ENCODE measurements around the gene DPP10. TPM values are rescaled to one million over a fixed set of nuclear protein-coding genes. Genes with fewer than 3 reads are reported as not detected.

DPP10 gene
- 1 to 10 TPM in 1 of 2 donors, under 1 TPM in 1; 0.92 to 4.1 TPM for total RNA-seq
- under 1 TPM; 0.04 to 0.05 TPM for polyA plus RNA-seq

DNA sequence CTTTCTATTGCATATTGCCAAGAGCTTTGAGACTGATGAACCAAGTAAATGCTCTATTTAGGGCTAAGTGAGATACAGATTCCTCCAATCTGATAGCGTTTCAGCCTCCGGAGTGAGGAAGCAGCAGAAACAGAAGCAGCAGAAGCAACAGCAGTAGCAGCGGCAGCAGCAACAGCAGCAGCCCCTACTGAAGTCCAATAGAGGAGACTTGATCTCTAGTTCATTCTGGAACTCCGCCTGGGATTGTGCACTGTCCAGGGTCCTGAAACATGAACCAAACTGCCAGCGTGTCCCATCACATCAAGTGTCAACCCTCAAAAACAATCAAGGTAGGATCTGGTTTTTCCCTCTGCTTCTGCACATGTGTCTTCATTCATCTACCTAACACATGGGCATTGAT, at the start of gene DPP10:
TSS of gene DPP10 (plus strand) at position 132 of the 400 bp plus-strand sequence.
- peak; percentile 35 for DNase-seq (ENCODE audit: low spot score)
- Histone ChIP-seq H3K9ac (ENCODE audit: low read depth in 1 of 2, low read length in 2 of 2) (no peak within 1 kb of the TSS), H3K36me3 (ENCODE audit: control insufficient read depth in 4 of 4, insufficient read depth in 3 of 4, low read depth in 1 of 4, low read length in 3 of 4) (no peaks in the 10 kb centered on the region), H3K27ac (ENCODE audit: low read depth in 1 of 2, low read length in 2 of 2) (no peak within 1 kb of the TSS), H3K27me3 (ENCODE audit: control insufficient read depth in 4 of 4, insufficient read depth in 4 of 4, low read length in 3 of 4) (peaks cover 0 to 3% (median 0%) of the 10 kb centered on the region in 4 donors), H3K4me3 (ENCODE audit: low read depth in 1 of 3, low read length in 3 of 3) (no peak within 1 kb of the TSS), H3K4me1 (ENCODE audit: control insufficient read depth in 4 of 4, insufficient read depth in 4 of 4, low read length in 3 of 4) (no peaks in the 10 kb centered on the region), H3K9me3 (ENCODE audit: control insufficient read depth in 4 of 4, low read length in 3 of 4) (peaks cover 0 to 6% (median under 1%) of the 10 kb centered on the region in 4 donors)
- TF ChIP-seq NR2F2 (IDR thresholded peaks at IDR 0.05) = no peak
- TF ChIP-seq, protein P1, sequence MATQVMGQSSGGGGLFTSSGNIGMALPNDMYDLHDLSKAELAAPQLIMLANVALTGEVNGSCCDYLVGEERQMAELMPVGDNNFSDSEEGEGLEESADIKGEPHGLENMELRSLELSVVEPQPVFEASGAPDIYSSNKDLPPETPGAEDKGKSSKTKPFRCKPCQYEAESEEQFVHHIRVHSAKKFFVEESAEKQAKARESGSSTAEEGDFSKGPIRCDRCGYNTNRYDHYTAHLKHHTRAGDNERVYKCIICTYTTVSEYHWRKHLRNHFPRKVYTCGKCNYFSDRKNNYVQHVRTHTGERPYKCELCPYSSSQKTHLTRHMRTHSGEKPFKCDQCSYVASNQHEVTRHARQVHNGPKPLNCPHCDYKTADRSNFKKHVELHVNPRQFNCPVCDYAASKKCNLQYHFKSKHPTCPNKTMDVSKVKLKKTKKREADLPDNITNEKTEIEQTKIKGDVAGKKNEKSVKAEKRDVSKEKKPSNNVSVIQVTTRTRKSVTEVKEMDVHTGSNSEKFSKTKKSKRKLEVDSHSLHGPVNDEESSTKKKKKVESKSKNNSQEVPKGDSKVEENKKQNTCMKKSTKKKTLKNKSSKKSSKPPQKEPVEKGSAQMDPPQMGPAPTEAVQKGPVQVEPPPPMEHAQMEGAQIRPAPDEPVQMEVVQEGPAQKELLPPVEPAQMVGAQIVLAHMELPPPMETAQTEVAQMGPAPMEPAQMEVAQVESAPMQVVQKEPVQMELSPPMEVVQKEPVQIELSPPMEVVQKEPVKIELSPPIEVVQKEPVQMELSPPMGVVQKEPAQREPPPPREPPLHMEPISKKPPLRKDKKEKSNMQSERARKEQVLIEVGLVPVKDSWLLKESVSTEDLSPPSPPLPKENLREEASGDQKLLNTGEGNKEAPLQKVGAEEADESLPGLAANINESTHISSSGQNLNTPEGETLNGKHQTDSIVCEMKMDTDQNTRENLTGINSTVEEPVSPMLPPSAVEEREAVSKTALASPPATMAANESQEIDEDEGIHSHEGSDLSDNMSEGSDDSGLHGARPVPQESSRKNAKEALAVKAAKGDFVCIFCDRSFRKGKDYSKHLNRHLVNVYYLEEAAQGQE (IDR thresholded peaks at IDR 0.05) = peak; percentile 99
- 6% methylated on average over 5 of the region's 5 CpGs for WGBS

DNA sequence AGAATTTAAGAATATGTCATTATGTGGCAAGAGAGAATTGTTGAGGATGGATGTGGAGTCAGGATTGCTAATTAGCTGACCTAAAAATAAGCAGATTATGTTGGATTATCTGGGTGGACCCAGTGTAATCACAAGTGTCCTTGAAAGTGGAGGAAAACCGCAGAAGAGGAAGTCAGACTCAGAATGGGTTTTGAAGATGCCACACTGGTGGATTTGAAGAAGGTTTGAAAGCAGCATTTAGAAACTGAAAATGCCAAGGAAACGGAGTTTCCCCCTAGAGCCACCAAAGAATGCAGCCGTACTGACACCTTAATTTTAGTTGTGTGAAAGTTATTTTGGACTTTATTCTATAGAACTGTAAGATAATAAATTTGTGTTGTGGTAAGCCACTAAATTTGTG, 41.6 kb upstream of the DPP10 start:
- Histone ChIP-seq H3K4me1 (ENCODE audit: control insufficient read depth in 4 of 4, insufficient read depth in 4 of 4, low read length in 3 of 4) (no peaks in the 10 kb centered on the region), H3K27me3 (ENCODE audit: control insufficient read depth in 4 of 4, insufficient read depth in 4 of 4, low read length in 3 of 4) (no peaks in the 10 kb centered on the region), H3K36me3 (ENCODE audit: control insufficient read depth in 4 of 4, insufficient read depth in 3 of 4, low read depth in 1 of 4, low read length in 3 of 4) (no peaks in the 10 kb centered on the region), H3K27ac (ENCODE audit: low read depth in 1 of 2, low read length in 2 of 2) (no peak overlapping the region), H3K4me3 (ENCODE audit: low read depth in 1 of 3, low read length in 3 of 3) (no peak overlapping the region), H3K9me3 (ENCODE audit: control insufficient read depth in 4 of 4, low read length in 3 of 4) (no peaks in the 10 kb centered on the region), H3K9ac (ENCODE audit: low read depth in 1 of 2, low read length in 2 of 2) (no peak overlapping the region)
- TF ChIP-seq, protein P2, sequence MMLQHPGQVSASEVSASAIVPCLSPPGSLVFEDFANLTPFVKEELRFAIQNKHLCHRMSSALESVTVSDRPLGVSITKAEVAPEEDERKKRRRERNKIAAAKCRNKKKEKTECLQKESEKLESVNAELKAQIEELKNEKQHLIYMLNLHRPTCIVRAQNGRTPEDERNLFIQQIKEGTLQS (IDR thresholded peaks at IDR 0.05) = no peak
- TF ChIP-seq, protein P1 (IDR thresholded peaks at IDR 0.05) = no peak
- TF ChIP-seq SP1 (IDR thresholded peaks at IDR 0.05) = no peak
- WGBS = 69% methylated on average over 3 of the region's 3 CpGs
- DNase-seq (ENCODE audit: low spot score) = no peak

DNA sequence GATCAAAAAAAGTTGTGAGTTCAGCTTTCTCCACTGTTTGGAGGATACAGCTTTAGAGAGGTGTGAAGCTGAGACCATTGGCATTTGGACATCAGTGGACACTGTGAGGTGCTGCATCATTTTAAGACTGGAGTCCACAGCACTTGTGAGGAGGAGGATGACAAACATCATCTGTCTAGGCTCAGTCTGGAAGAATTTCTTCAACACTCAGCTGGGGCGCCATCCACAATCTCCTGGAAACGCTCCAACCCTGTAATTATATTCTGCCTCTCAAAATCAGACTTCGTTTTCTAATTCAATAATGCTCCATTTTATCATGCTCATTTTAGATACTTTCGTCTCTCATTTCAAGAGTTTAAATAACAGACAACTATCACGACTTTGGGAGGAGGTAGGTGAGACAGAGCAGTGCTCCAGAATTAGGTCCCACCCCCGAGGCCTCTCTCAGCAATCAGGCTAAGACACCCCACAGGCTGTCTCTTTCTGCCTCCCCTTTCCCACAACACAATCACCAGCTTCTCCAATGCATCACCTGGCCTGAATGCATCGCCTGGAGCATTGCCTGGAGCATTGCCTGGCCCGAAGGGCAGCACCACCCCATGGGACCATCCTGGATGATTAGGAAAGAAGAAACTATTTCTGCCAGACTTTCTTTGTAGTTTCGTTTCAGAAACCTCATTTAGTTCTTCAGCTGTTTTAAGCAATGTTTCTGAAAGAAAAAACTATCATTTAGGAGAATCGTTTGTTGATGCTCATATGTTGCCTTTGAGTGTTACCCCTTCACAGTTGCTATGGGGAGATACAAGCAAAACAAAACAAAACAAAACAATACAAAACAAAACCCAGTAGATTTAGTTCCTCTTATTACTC, 37.0 kb upstream of the DPP10 start:
- Histone ChIP-seq H3K9ac (ENCODE audit: low read depth in 1 of 2, low read length in 2 of 2) (no peak overlapping the region), H3K4me1 (ENCODE audit: control insufficient read depth in 4 of 4, insufficient read depth in 4 of 4, low read length in 3 of 4) (no peaks in the 10 kb centered on the region), H3K4me3 (ENCODE audit: low read depth in 1 of 3, low read length in 3 of 3) (no peak overlapping the region), H3K27me3 (ENCODE audit: control insufficient read depth in 4 of 4, insufficient read depth in 4 of 4, low read length in 3 of 4) (no peaks in the 10 kb centered on the region), H3K27ac (ENCODE audit: low read depth in 1 of 2, low read length in 2 of 2) (no peak overlapping the region), H3K36me3 (ENCODE audit: control insufficient read depth in 4 of 4, insufficient read depth in 3 of 4, low read depth in 1 of 4, low read length in 3 of 4) (no peaks in the 10 kb centered on the region), H3K9me3 (ENCODE audit: control insufficient read depth in 4 of 4, low read length in 3 of 4) (peaks cover 0 to 4% (median 2%) of the 10 kb centered on the region in 4 donors)
- TF ChIP-seq, protein P3, sequence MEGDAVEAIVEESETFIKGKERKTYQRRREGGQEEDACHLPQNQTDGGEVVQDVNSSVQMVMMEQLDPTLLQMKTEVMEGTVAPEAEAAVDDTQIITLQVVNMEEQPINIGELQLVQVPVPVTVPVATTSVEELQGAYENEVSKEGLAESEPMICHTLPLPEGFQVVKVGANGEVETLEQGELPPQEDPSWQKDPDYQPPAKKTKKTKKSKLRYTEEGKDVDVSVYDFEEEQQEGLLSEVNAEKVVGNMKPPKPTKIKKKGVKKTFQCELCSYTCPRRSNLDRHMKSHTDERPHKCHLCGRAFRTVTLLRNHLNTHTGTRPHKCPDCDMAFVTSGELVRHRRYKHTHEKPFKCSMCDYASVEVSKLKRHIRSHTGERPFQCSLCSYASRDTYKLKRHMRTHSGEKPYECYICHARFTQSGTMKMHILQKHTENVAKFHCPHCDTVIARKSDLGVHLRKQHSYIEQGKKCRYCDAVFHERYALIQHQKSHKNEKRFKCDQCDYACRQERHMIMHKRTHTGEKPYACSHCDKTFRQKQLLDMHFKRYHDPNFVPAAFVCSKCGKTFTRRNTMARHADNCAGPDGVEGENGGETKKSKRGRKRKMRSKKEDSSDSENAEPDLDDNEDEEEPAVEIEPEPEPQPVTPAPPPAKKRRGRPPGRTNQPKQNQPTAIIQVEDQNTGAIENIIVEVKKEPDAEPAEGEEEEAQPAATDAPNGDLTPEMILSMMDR (IDR thresholded peaks at IDR 0.05; ENCODE audit: low read depth, low read length, missing input control) = no peak
- TF ChIP-seq FOXA2 (IDR thresholded peaks at IDR 0.05) = no peak
- no peak for TF ChIP-seq HNF4G (IDR thresholded peaks at IDR 0.05)
- no peak for TF ChIP-seq JUND (IDR thresholded peaks at IDR 0.05)
- no peak for TF ChIP-seq NR2F2 (IDR thresholded peaks at IDR 0.05)
- TF ChIP-seq HNF4A (conservative IDR thresholded peaks at IDR 0.05) = no peak
- DNase-seq (ENCODE audit: low spot score) = no peak
- 61% methylated on average over 10 of the region's 10 CpGs for WGBS

Data from liver (tissue), 9 donors.